ENCODE measurements around the gene MYPOP.

MYPOP gene

GRCh38 chr19:45901912-45902650 is at the start of gene MYPOP:
MYPOP (minus strand) TSS chr19:45902613; CDS start chr19:45901773, 840 bp downstream.
- Histone ChIP-seq H2AFZ (ENCODE audit: low read length, unreplicated experiment) (peak within 1 kb of the TSS; percentile 48), H3K27ac (ENCODE audit: low read depth, low read length) (no peak within 1 kb of the TSS)

GRCh38 chr19:45947926-45948325 is 45.5 kb upstream of the MYPOP start:
- H3K79me2 ChIP-seq (ENCODE audit: control insufficient read depth, insufficient read depth, low read length, unreplicated experiment) = no peaks in the 10 kb centered on the region
- H3K4me1 ChIP-seq (ENCODE audit: control insufficient read depth, insufficient read depth, low read length, unreplicated experiment) = no peaks in the 10 kb centered on the region
- no peak overlapping the region for H2AFZ ChIP-seq (ENCODE audit: low read length, unreplicated experiment)
- H3K4me3 ChIP-seq (ENCODE audit: low read depth, low read length) = no peak overlapping the region
- peaks cover 22% of the 10 kb centered on the region for H3K27me3 ChIP-seq (ENCODE audit: insufficient read depth, low read length)
- H3K36me3 ChIP-seq (ENCODE audit: insufficient read depth, low read length) = no peaks in the 10 kb centered on the region
- no peak overlapping the region for H3K27ac ChIP-seq (ENCODE audit: low read depth, low read length)

More at GRCh38 chr19:45901912-45902650, at the start of gene MYPOP:
- peak within 1 kb of the TSS; percentile 73 for H3K4me3 ChIP-seq (ENCODE audit: low read depth, low read length)
- no peaks in the 10 kb centered on the region for H3K27me3 ChIP-seq (ENCODE audit: insufficient read depth, low read length)
- H3K36me3 ChIP-seq (ENCODE audit: insufficient read depth, low read length) = no peaks in the 10 kb centered on the region
- no peaks in the 10 kb centered on the region for H3K79me2 ChIP-seq (ENCODE audit: control insufficient read depth, insufficient read depth, low read length, unreplicated experiment)
- H3K4me1 ChIP-seq (ENCODE audit: control insufficient read depth, insufficient read depth, low read length, unreplicated experiment) = peaks cover 3% of the 10 kb centered on the region

DNA sequence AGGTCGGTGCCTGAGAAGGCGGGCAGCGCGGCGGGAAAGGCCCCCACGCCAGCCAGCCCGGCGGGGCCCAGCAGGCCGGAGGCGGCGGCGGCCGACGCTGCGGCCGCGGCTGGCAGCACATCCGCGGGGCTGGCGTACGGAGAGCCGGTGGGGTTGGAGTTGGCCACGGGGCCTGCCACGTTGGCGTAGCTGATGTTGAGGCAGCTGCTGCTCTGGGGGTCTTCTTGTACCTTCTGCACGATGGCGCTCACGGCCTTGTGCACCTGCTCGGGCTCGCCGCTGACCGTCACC is 38.0 kb upstream of the MYPOP start:
- peaks cover 37% of the 10 kb centered on the region for H3K27me3 ChIP-seq (ENCODE audit: insufficient read depth, low read length)
- H2AFZ ChIP-seq (ENCODE audit: low read length, unreplicated experiment) = no peak overlapping the region
- H3K36me3 ChIP-seq (ENCODE audit: insufficient read depth, low read length) = no peaks in the 10 kb centered on the region
- H3K79me2 ChIP-seq (ENCODE audit: control insufficient read depth, insufficient read depth, low read length, unreplicated experiment) = no peaks in the 10 kb centered on the region
- H3K4me1 ChIP-seq (ENCODE audit: control insufficient read depth, insufficient read depth, low read length, unreplicated experiment) = no peaks in the 10 kb centered on the region
- no peak overlapping the region for H3K27ac ChIP-seq (ENCODE audit: low read depth, low read length)
- no peak overlapping the region for H3K4me3 ChIP-seq (ENCODE audit: low read depth, low read length)

- Histone ChIP-seq H3K36me3 (ENCODE audit: insufficient read depth, low read length) (no peaks in the 10 kb centered on the region), H3K79me2 (ENCODE audit: control insufficient read depth, insufficient read depth, low read length, unreplicated experiment) (no peaks in the 10 kb centered on the region), H3K4me1 (ENCODE audit: control insufficient read depth, insufficient read depth, low read length, unreplicated experiment) (no peaks in the 10 kb centered on the region), H3K27ac (ENCODE audit: low read depth, low read length) (no peak overlapping the region), H2AFZ (ENCODE audit: low read length, unreplicated experiment) (no peak overlapping the region), H3K27me3 (ENCODE audit: insufficient read depth, low read length) (peaks cover 41% of the 10 kb centered on the region), H3K4me3 (ENCODE audit: low read depth, low read length) (no peak overlapping the region)
Measured at GRCh38 chr19:45939792-45940514, 37.5 kb upstream of the MYPOP start.

GRCh38 chr19:45938733-45939319 is 36.4 kb upstream of the MYPOP start:
- H3K79me2 ChIP-seq (ENCODE audit: control insufficient read depth, insufficient read depth, low read length, unreplicated experiment) = no peaks in the 10 kb centered on the region
- H3K27me3 ChIP-seq (ENCODE audit: insufficient read depth, low read length) = peaks cover 42% of the 10 kb centered on the region
- no peaks in the 10 kb centered on the region for H3K4me1 ChIP-seq (ENCODE audit: control insufficient read depth, insufficient read depth, low read length, unreplicated experiment)
- H2AFZ ChIP-seq (ENCODE audit: low read length, unreplicated experiment) = no peak overlapping the region
- H3K36me3 ChIP-seq (ENCODE audit: insufficient read depth, low read length) = no peaks in the 10 kb centered on the region
- H3K4me3 ChIP-seq (ENCODE audit: low read depth, low read length) = no peak overlapping the region
- no peak overlapping the region for H3K27ac ChIP-seq (ENCODE audit: low read depth, low read length)

- Histone ChIP-seq H3K79me2 (ENCODE audit: control insufficient read depth, insufficient read depth, low read length, unreplicated experiment) (no peaks in the 10 kb centered on the region), H3K27ac (ENCODE audit: low read depth, low read length) (no peak overlapping the region), H2AFZ (ENCODE audit: low read length, unreplicated experiment) (no peak overlapping the region), H3K4me1 (ENCODE audit: control insufficient read depth, insufficient read depth, low read length, unreplicated experiment) (no peaks in the 10 kb centered on the region), H3K27me3 (ENCODE audit: insufficient read depth, low read length) (peaks cover 36% of the 10 kb centered on the region), H3K36me3 (ENCODE audit: insufficient read depth, low read length) (no peaks in the 10 kb centered on the region), H3K4me3 (ENCODE audit: low read depth, low read length) (no peak overlapping the region)
Measured at GRCh38 chr19:45935267-45935666, 32.9 kb upstream of the MYPOP start.

- Histone ChIP-seq H3K4me1 (ENCODE audit: control insufficient read depth, insufficient read depth, low read length, unreplicated experiment) (no peaks in the 10 kb centered on the region), H2AFZ (ENCODE audit: low read length, unreplicated experiment) (no peak overlapping the region), H3K79me2 (ENCODE audit: control insufficient read depth, insufficient read depth, low read length, unreplicated experiment) (no peaks in the 10 kb centered on the region), H3K4me3 (ENCODE audit: low read depth, low read length) (no peak overlapping the region), H3K27me3 (ENCODE audit: insufficient read depth, low read length) (peaks cover 36% of the 10 kb centered on the region), H3K36me3 (ENCODE audit: insufficient read depth, low read length) (no peaks in the 10 kb centered on the region), H3K27ac (ENCODE audit: low read depth, low read length) (no peak overlapping the region)
Measured at GRCh38 chr19:45934551-45935230, 32.3 kb upstream of the MYPOP start.

- H3K36me3 ChIP-seq (ENCODE audit: insufficient read depth, low read length) = no peaks in the 10 kb centered on the region
- no peaks in the 10 kb centered on the region for H3K79me2 ChIP-seq (ENCODE audit: control insufficient read depth, insufficient read depth, low read length, unreplicated experiment)
- peaks cover 36% of the 10 kb centered on the region for H3K27me3 ChIP-seq (ENCODE audit: insufficient read depth, low read length)
- H3K27ac ChIP-seq (ENCODE audit: low read depth, low read length) = no peak overlapping the region
- no peak overlapping the region for H3K4me3 ChIP-seq (ENCODE audit: low read depth, low read length)
- H3K4me1 ChIP-seq (ENCODE audit: control insufficient read depth, insufficient read depth, low read length, unreplicated experiment) = no peaks in the 10 kb centered on the region
- H2AFZ ChIP-seq (ENCODE audit: low read length, unreplicated experiment) = no peak overlapping the region
Measured at GRCh38 chr19:45933759-45934158, 31.3 kb upstream of the MYPOP start.

DNA sequence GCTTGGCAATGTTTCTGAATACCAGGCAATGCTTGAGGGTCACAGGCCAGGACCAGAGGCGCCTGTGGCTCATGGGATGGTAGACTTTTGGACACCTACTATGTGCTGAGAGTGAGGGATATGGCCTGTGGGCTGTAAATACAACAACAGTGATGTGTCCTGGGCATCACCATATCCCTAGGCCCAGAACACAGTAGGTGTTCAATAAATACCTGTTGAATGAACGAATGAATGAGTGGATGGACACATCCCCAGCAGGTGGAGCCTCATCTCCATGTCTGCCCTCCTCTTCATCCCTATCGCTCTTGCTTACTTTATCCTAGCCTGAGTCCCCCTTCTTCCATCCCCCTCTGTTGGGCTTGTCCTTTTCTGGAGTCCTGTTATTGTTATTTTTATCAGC is 28.6 kb upstream of the MYPOP start:
- no peak overlapping the region for H2AFZ ChIP-seq (ENCODE audit: low read length, unreplicated experiment)
- H3K79me2 ChIP-seq (ENCODE audit: control insufficient read depth, insufficient read depth, low read length, unreplicated experiment) = no peaks in the 10 kb centered on the region
- H3K4me3 ChIP-seq (ENCODE audit: low read depth, low read length) = no peak overlapping the region
- peaks cover 18% of the 10 kb centered on the region for H3K27me3 ChIP-seq (ENCODE audit: insufficient read depth, low read length)
- no peaks in the 10 kb centered on the region for H3K4me1 ChIP-seq (ENCODE audit: control insufficient read depth, insufficient read depth, low read length, unreplicated experiment)
- H3K36me3 ChIP-seq (ENCODE audit: insufficient read depth, low read length) = no peaks in the 10 kb centered on the region
- H3K27ac ChIP-seq (ENCODE audit: low read depth, low read length) = no peak overlapping the region

DNA sequence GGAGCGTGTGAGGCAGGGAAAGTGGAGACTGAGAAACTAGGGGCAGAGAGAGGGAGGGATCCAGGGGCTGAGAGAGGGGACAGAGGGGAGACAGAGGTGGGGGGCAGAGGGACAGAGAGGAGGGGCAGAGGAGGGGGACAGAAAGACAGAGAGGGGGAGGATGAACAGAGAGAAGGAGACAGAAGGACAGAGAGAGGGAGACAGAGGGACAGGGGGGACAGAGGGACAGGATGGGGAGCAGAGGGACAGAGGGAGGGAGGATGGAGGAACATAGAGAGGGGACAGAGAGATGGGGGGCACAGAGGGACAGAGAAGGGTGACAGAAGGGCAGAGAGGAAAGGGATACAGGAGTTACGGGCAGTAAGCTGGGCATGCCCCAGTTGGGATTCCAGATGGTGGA is 26.8 kb upstream of the MYPOP start:
- H3K4me1 ChIP-seq (ENCODE audit: control insufficient read depth, insufficient read depth, low read length, unreplicated experiment) = no peaks in the 10 kb centered on the region
- H2AFZ ChIP-seq (ENCODE audit: low read length, unreplicated experiment) = no peak overlapping the region
- H3K27me3 ChIP-seq (ENCODE audit: insufficient read depth, low read length) = peaks cover 4% of the 10 kb centered on the region
- H3K4me3 ChIP-seq (ENCODE audit: low read depth, low read length) = no peak overlapping the region
- H3K36me3 ChIP-seq (ENCODE audit: insufficient read depth, low read length) = no peaks in the 10 kb centered on the region
- H3K79me2 ChIP-seq (ENCODE audit: control insufficient read depth, insufficient read depth, low read length, unreplicated experiment) = no peaks in the 10 kb centered on the region
- no peak overlapping the region for H3K27ac ChIP-seq (ENCODE audit: low read depth, low read length)
